Amniotic epithelial cell (primary cell): ENCODE results near the gene GRIP1.
A peak's percentile ranks its signal among the peaks of the same experiment; 100 is the strongest.
"Not testable (repeated sequence)": the region's sequence is repeated elsewhere in the genome, so short reads cannot be mapped to it uniquely, and the experiment has no call there.

ENCODE experiments used
- DNase-seq: peaks from one replicate; pipeline ENCODE4 v3.0.0-alpha.2; 2010; ENCODE audit warnings: low read depth

Gene GRIP1

GRCh38 chr12:66531766-66532165, 147.1 kb downstream of the GRIP1 start:
- DNase-seq, result no peak

DNA sequence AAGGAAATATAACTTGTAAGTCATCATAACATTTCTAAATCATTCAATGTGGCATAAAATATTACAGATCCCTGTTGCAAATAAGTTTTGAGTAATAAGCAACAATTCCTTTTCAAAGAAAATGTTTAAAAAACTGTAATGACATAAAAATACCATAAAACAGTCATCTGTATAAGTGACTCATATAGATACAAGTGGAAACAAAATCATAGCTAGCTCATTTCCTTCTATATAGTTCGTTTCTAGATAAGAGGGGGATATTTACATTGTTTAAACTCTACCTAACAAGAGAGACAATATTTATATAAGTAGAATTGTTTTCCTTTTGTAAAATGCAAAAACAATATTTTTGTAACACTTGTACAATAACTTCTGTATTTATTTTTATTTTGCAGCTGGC, 148.9 kb downstream of the GRIP1 start:
- no peak for DNase-seq

- no peak for DNase-seq
Measured at GRCh38 chr12:66516561-66516960, 162.3 kb downstream of the GRIP1 start.

DNA sequence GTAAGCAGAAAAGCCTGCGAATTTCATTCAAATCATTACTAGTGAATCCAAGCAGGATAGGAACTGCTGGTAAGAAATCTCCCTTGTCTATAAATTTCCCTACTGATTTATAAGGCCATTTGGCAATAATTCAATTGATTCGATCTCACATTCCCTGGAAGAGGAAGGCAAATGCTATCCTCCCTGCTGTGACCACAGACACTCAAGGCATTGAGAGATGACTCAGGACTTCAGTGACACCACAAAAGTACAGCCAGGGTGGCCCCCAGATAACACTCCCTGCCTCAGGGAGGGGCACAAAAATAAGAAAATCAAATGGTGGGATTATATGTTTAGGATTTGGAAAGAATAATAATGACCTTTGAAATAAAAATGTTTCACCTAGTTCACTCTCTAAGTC, 162.7 kb downstream of the GRIP1 start:
- no peak for DNase-seq

- DNase-seq, result peak; percentile 89
Measured at GRCh38 chr12:66514581-66514980, 164.3 kb downstream of the GRIP1 start.

GRCh38 chr12:66508025-66508424, 170.9 kb downstream of the GRIP1 start:
- DNase-seq, result peak; percentile 33

GRCh38 chr12:66503746-66504145, 175.1 kb downstream of the GRIP1 start:
- DNase-seq, result no peak

GRCh38 chr12:66502911-66503310, 176.0 kb downstream of the GRIP1 start:
- DNase-seq, result no peak

DNA sequence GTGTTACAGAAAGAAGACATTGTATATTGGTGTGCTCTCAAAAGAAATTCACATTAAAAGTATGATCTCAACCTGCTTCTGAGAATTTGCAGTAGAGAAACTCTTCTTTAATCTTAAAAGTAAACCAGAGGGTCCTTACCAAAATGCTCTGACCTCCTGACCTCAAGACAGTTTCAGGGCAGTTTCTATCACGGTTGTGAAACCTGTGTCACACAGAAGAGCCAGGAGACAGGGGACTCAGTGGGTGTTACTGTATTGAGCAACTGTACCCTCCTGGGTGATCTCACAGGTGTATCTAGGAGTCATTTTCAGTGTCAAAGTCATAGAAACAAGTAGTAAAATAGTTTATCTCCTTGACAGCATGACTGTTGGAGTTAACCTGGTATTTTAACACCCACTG, 178.0 kb downstream of the GRIP1 start:
- no peak for DNase-seq

- no peak for DNase-seq
Measured at GRCh38 chr12:66500091-66500490, 178.8 kb downstream of the GRIP1 start.

GRCh38 chr12:66499000-66499399, 179.9 kb downstream of the GRIP1 start:
- DNase-seq, result no peak

DNA sequence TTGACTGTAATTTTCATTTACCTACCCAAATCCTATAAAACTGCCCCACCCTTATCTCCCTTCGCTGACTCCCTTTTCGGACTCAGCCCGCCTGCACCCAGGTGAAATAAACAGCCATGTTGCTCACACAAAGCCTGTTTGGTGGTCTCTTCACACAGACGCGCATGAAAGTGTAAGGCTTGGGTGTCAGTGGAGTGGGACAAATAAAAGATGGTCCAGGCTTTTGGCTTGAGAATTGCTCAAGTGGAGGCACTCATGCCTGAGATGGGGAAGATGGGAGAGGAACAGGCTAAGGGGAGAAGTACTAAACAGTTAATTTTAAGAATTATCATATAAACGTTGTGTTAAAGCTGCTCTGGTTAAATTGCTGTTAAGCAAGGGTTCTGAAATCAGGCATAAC, 180.8 kb downstream of the GRIP1 start:
- not testable (repeated sequence) for DNase-seq

- peak; percentile 40 for DNase-seq
Measured at GRCh38 chr12:66497008-66497897, 181.6 kb downstream of the GRIP1 start.

DNA sequence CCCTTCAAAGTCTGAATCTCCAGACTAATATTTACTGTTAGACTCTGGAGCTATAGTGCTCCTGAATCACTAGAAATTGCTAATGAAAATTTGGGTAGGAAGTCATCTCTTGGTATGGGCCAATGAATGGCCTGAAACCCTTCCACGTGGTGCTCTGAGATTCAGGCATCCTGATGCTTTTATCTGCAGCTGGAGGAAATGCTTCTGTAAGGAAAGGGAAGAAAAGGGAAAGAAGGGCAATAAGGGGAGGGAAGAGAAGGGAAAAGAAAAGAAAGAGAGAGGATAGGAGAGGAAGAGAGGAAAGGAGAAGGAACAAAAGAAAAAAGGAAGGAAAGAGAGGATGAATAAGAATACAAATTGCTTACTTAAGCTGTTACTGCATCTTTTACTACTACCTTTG, 182.3 kb downstream of the GRIP1 start:
- no peak for DNase-seq

DNA sequence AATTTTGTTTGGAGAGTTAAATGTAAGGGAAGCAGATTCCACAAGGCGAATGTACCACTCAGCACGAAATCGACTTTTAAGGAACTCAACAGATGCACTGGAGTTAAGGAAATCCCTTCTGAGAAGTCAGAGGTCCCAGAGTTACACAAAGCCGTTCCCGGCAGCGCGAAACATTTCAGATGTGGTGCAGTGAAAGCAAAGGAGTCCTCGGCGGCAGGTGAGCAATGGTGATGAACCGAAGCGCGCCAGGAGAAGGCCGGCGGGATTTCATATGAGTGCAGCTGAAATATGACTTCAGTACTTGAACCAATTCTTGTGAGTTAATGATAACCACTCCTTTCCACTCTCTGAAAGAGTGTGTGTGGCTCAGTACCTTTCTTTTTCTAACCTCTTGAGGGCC, 183.2 kb downstream of the GRIP1 start:
- no peak for DNase-seq

DNA sequence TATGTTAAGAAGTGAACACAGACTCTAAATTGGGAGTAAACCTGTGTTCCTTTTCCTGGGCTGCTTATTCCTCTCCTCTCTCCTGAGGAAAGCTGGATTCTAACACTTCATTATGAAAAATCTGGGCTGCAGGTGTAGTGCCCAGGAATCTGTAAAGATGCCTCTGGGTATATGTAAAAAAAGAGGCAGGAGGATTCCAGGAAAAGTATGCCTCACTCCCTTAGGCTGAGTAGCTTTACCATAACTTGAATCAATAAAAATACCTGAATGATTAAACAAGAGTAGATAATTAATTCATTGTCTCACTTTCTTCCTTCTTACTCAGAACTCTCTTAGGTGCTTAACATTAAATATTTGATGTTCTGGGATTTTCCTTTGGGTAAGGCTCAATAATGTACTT, 185.1 kb downstream of the GRIP1 start:
- no peak for DNase-seq

DNA sequence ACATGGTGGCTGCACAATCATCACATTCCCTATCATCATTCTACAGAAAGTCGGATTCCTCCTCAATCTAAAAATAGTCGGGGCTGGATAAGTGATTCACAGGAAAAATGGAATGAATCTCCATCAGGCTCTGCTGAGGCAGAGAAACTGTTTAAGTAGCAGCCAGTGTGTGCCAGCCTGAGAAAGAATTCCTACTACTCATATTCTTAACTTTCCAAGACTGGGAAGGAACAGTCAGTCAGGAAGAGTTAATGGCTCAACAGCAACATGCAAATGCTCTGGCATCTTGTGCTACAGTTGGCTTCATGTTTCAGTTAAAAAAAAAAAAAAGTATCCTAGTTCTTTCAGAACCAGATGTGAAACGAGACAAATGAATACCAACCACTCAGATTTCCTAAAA, 187.0 kb downstream of the GRIP1 start:
- peak; percentile 5 for DNase-seq

DNA sequence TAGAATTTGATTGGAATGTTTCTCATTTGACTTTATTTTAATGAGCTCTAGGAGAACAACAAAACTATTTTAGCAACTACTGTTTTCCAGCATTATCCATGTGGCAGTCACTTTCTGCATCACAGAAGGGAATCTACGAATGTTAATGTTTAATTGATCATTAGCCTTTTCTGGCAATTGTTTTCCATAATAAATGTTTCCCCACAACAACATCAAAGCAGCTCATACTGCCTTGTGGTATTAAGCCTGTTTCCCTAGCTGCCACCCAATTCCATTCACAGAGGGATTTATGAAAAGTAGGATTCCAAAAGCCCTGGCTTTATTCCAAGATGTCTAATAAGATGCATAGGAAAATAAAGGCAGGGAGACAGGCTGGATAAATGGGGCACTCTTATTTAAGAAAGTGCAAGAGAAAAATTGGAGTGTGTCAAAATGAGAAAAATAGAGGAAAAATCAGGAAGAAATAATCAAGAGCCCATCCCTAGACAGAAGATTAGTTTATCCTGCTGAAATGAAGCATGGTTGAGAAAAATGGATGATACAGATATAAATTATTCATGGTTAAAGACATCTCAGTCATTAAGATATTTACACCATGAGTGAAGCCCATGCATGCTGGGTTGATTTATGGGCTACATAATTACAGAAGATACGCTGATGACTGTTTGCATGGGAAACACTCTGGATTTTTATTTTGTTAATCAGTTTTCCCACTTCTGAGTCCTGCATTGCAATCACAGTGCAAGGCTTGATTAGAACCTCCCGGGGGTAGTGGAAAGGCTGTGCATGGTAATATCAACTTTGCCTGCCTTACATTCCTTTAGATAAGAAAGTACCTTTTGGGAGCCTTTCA, 196.3 kb downstream of the GRIP1 start:
- DNase-seq, result no peak

DNA sequence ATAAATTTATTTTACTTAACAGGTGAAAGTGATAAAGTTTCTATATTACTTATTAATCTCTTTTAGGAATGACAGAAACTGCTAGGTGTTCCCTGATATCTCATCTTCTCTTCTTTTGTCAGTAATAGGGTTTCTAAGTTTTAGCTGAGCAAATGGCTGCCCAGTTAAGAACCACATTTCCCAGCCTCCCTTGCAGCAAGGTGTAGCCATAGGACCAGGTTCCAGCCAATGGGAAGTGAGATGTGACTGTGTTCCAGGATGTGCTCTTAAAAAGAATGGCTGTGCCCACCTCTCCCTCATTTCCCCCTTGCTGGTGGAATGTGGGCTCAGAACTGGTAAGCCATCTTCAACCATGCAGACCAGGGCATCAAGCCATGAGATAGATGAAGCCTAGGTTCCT, 210.9 kb downstream of the GRIP1 start:
- no peak for DNase-seq

GRCh38 chr12:66461331-66461730, 217.5 kb downstream of the GRIP1 start:
- no peak for DNase-seq

DNA sequence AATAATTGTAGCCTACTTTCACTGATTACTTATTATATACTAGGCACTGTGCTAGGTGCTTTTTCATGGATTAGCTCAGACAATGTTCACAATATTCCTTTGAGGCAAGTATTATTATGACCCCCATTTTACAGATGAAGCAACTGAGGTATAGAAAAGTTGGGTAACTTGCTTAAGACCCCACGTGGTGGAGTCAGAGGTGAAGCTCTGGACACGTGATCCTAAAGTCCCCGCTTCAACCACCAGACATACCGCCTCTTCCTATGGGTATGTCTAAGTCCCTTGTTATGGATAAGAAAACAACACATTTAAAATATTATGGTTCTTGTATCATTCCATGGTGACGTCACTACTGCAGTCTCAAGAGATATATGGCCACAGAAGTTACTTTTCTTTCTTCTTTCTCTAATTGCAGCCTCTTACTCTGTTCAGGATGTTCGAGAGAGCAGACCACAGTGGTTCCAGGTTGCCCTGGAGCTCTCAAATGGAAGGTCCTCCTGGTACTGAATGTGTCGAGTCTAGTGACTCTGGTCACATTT, 218.9 kb downstream of the GRIP1 start:
- DNase-seq, result no peak

- no peak for DNase-seq
Measured at GRCh38 chr12:66456612-66457011, 222.3 kb downstream of the GRIP1 start.

- peak; percentile 40 for DNase-seq
Measured at GRCh38 chr12:66453844-66454243, 225.0 kb downstream of the GRIP1 start.
